CD4-positive, alpha-beta T cell treated with Interleukin-12 subunit alpha and Interleukin-12 subunit beta, for 1 hour (primary cell): Measurements from ENCODE around the gene CPT2.
A peak's percentile ranks its signal among the peaks of the same experiment; 100 is the strongest.

ENCODE experiments used
- DNase-seq: peaks from one replicate; pipeline ENCODE4 v3.0.0-alpha.2; 2020

The CPT2 gene

DNA sequence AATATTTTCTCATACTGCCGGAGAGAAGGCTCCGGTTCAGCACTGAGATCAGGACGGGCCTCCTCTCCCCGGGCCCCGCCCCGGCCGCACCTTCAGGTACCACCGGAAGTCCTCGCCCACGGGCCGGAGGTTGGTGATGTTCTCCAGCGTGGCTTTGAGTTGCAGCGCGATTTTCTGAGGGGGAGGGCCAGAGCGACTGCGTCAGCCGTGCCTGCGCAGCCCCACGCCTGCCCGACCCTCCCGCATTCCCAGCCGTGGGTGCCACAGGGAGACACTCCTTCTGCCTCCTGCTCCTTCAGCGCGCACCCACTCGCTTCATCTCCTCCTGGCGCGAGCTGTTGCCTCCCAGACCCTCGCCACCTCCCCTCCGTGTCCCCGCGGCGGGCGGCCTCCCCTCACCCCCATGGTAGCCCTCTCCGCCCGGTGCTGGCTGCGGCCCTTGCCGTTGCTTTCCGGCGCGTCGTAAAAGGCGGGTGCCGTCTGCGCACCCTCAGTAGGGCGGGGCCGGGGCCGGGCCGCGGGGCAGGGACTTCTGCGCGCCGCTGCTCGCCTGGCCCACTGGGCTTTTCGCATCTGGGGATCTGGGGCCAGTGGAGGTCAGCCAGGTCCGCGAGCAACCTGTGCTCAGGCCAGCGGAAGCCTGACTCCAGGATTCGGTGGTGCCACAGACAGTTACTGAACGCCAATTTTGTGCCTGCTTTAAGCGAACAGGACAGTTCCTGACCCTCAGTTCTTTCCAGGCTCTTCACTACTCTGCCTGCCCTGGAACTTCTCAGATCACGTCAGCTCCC lies 23.7 kb downstream of the CPT2 start, which contains the start of gene CZIB:
TSS of gene CZIB (minus strand) at position 464 of the 791 bp plus-strand sequence. CDS start at position 405, 59 bp downstream.
- peak; percentile 93 for DNase-seq

GRCh38 chr1:53220962-53221286 lies 24.3 kb downstream of the CPT2 start:
- no peak for DNase-seq

- no peak for DNase-seq
Observed at GRCh38 chr1:53237638-53238037, 41.0 kb downstream of the CPT2 start.

- peak; percentile 95 for DNase-seq
Observed at GRCh38 chr1:53238197-53239155, 41.9 kb downstream of the CPT2 start, which contains the start of gene MAGOH. Gene MAGOH, minus strand, starts transcription at chr1:53238518. Its CDS starts 70 bp downstream, at chr1:53238448.

- DNase-seq: no peak
Observed at GRCh38 chr1:53241828-53242227, 45.2 kb downstream of the CPT2 start.

GRCh38 chr1:53242381-53242780 lies 45.8 kb downstream of the CPT2 start:
- no peak for DNase-seq

- no peak for DNase-seq
Observed at GRCh38 chr1:53244141-53244540, 47.5 kb downstream of the CPT2 start.

GRCh38 chr1:53246261-53247134 lies 49.9 kb downstream of the CPT2 start:
- no peak for DNase-seq

DNA sequence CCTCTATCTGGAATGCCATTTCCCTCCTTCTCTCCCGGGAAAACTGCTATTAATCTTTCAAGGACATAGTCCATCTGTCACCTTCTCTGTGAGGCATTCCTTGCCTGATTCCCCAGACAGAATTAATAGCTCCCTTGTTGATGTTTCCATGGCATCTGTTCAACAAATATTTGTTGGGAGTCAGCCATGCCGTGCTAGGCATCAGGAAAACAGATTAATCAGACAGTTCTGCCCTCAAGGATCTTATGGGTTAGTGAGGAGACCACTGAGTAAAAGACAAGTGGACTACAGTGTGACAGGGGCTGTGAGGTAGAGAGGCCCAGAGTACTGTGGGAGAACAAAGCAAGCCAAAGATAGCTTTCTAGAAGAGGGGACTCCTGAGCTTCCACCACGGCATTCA lies 53.1 kb downstream of the CPT2 start:
- no peak for DNase-seq

DNA sequence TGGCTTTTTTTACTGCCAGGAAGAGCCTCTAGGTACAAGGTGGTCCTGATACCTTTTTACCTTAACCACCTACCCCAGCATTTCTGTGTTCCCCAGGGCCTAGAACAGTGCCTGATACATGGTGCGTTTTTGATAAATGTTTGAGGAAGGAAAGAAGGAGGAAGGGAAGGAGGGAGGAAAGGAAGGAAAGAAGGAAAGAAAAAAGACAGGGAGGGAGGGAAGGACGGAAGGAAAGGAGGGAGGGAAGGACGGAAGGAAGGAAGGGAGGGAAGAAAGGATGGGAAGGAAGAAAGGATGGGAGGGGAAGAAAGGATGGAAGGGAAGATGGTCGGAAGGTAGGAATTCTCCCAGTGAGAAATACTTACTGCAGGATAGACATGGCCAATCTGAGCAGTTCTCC lies 53.7 kb downstream of the CPT2 start:
- DNase-seq: no peak

DNA sequence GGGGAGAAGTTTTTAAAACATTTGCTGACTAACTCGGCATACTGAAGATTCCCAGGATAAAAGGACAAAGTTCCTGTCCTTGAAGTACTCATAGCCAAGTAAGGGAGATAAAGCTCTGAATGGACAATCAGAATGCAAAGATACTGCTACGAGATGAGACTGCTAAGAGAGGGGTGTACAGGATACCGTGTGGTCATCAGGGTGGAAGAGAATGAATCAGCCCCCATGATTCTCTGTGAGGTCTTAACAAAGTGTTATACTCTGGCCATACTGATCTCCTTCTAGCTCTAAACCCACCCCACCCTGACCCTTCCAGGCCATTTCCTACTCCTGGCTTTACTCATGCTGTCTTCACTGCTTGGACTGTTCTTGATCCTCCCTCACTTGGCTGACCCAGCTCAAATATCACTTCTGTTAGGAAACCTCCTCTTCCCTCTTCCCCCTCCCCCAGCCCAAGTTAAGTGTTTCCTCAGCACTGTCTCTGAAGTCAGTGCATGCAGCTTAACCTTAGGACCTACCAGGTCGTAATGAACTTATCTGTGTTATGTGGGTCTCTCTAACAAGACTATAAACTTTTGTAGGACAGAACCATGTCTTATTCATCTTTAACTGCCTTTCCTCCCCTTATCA lies 57.5 kb downstream of the CPT2 start:
- no peak for DNase-seq

DNA sequence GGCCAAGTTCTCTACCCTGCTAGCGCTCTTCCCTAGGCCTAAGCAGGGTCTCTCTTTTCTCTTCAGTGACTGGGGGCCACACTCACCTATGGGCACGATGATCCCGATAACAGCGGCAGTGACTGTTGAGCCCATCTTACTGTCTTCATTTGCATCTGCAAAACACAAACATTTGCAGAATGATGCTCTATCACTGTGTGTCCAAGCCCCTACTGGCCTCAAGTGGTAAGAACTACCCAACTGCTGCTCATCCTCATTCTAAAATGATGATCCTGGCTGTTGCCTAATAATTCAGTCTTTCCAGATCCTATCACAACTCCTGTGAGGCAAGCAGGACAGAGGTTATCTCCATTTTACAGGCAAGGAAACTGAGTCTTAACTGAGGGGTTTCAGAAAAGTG lies 58.4 kb downstream of the CPT2 start:
- no peak for DNase-seq

GRCh38 chr1:53256511-53257453 lies 60.2 kb downstream of the CPT2 start:
- no peak for DNase-seq

DNA sequence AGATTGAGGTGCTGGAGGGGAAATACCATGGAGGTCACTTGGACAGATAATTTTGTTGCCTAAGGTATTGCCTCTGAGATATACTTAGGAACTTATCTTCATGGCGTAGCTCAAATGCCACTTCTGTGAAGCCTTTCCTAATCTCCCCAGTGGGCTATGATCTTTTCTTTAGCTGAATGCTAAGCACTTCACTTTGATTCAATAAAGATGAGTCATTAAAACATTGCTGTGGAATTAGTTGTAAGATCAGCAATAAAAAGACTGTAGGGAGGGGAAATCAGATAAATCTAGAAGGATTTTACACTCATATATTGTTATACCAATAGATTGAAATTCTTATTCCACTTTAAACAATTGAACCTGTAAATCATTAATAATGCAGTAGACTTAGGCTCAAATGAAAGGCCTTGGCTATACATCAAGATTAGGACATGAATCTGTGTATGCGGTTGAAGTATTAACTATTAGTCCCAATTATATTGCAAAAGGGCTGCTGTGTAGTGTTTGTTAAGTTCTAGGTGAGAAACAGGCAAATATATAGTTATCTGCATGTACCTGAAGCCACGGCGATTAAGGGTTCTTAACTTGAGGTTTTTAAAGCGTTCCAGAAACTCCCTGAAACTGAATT lies 60.9 kb downstream of the CPT2 start:
- no peak for DNase-seq

DNA sequence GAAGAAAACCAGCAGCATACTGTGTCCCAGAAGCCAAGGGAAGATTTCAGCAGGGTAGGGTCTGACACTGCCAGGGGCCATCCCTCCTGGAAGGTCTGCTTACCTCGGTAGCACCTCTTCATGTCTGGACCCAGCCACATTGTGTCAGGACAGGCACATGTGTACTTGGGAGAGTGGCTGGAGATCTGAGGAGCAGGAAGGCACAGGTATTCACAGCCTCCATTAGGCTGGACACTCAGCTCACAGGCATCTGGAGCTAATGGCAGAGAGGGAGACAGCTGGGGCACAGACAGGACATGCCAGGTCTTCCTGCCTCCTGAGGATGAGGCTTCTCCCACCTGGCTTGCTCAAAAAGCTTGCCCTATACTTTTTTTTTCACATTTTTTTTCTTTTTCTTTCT lies 61.6 kb downstream of the CPT2 start:
- DNase-seq: no peak

DNA sequence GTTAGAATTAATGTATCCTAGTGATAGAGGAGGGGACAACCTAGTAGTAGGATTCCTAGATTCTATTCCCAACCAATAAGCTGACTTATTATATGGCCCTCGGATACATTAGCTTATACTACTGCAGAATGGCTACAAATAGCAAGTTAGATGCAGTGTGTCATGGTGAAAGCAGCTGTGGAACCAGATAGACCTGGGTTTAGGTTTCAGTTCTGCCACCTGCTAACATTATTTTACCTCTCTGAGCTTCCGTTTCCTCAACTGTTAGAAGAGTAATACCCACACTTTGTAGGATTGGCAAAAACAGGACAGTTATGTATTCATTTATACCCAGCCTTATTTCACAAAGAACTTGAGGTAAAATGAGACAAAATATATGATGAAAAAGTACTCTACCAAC lies 63.3 kb downstream of the CPT2 start:
- DNase-seq: no peak

DNA sequence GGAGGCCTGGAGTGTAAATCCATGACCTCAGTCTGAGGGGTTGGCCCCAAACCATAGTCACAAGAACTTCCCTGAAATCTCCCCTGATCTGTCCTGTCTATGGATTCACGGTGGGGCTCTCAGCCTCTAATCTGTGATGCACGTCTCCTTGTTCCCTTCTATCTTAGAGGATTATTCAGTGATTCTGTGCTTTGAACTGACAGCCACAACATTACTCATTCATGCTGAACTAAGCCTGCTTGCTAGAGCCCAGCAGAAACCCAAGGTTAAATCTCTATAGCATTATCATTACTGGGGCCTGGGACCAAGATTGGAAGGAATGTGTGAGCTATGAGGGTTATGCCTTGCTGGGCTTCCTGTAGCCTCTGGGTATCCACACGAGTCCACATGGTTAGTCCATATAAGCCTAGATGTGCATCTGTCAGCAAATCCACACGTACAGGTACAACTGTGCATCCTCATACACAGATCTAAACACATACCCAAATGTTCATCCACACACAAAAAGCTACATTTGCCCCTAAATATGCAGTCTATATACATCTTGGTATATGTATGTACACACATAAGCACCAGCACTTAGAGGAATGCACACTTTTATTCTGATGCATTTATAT lies 64.1 kb downstream of the CPT2 start:
- no peak for DNase-seq

DNA sequence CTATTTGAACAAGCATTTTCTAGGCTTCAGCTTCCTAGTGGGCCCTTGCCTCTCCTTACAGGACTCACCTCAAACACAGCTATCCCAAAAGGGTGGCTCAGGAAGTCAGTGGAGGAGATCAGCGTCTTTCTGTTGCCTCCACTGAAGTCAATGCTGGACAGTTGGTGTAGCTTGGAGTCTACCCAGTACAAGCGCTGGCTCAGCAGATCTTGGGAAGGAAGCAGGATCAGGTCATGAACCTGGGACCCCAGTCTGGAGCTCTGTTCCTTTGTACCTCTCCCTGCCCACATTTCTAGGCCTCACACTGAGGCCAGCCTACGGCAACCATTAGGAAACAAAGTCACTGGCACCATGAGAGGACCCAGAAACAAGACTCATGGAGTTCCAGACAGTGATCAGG lies 65.4 kb downstream of the CPT2 start:
- no peak for DNase-seq
